NCI-H2196 treated with DMSO at 0.1 percent for 48 hours (cell line): Measurements from ENCODE around the gene DMBT1.

Experiments used
- DNase-seq: peaks from one replicate; lab custom pipeline; 2025; ENCODE audit not compliant: unreplicated experiment; lab: John Stamatoyannopoulos, UW

DMBT1 gene

DNA sequence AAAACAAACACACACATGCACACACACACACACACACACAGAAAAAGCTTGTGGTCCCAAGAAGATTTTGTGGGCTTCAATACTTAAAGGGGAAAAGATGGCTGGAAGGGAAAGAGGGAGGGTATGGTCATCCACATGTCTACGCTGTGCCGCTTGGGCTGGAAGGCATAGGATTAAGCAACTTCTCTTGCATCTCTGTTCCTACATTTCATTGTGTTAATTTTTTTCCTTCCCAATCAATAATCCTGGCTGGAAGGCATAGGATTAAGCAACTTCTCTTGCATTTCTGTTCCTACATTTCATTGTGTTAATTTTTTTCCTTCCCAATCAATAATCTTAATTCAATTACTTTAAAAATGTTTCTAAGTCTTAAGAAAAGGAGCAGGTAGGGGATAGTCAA is 108.5 kb downstream of the DMBT1 start:
- DNase-seq = no peak

DNA sequence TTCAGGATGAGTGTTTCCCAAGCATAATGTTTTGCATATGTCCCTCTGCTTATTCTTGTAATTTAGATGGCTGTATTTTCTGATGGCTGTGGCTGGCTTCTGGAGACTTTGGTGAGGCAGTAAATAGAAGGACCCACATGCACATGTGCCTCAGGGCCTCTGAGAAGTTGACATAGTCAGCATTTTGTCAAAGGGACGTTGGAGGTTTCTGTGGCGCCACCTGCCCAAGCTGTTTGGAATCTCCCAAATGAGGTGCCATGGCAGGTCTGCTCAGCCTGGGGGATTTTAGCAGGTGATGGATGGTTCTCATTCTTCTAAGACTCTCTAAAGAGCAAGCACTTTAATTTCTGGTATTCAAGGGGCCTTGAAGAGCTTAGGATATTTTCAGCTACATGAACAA is 109.3 kb downstream of the DMBT1 start:
- no peak for DNase-seq

DNA sequence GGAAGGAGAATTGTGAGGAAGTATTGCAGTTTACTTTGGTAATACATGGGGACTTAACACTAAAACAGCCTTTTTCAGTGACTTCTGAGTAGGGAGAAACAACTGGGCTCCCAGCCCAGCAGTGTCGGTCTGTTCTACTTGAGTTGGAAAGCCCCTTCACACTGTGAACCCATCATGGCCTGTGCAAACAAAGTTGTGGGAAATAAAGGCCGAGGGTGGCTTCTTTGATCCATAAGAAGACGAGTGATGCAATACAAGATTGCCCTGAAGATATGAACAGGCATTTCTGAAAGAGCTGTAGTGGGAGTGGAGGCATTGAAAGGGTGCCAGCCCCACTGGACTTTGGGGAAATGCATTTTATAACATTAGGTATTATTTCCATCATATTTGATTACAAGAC is 110.8 kb downstream of the DMBT1 start:
- no peak for DNase-seq

DNA sequence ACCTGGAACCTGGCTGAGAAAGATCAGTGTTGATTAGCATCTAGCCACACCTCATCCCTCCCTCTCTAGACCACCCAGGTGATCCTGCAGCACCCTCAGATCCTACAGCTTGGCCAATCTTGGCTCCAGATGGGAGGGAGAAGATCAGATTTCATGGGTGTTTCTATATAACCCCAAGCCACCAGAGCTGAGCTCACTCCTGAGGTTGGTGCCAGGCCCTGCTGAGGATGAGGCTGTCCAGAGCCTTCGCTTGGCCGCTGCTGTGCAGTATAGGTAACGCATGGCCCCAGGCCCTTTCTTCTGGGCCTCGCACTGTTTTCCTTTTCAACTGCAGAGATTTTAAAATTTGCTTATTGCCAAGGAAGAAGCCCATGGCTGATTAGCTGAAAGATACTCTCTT is 112.1 kb downstream of the DMBT1 start:
- no peak for DNase-seq

DNA sequence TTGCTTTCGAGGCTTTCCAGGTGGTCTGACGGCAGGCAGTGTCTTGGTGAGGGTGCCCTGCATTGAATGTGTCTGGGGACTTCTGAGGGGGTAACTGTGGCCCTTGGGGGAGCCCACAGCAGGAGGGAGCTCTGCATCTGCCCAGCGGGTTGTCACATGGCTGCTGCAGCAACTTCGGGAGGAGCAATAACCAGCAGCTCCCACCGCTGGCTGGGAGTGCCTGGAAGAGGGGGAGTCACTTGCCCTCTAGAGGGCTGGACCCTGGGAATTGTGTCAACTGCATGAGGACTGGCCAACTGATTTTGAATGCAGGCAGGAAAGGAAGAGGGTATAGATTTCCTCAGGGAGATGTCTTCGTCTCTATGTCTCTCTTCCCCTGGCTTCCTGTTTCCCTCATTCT is 112.7 kb downstream of the DMBT1 start:
- DNase-seq = no peak

DNA sequence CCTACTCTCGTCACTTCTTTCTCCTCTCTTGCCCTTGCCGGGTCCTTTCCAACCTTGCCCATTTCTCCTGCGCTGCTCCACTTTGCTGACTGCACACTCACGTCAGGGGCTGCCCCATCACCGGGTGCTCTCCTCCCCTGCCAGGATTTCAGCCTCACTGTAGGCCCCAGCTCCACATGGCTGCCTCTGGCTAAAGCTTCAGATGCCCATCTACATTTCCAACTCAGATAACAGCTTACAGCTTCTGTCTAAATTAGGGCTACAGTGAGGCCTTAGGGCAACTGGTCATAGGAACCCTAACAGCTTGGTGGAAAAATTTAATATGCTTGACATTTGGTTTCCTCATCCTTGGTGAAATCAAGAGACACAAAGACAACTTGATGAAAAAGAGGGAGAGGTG is 113.2 kb downstream of the DMBT1 start:
- DNase-seq = no peak

DNA sequence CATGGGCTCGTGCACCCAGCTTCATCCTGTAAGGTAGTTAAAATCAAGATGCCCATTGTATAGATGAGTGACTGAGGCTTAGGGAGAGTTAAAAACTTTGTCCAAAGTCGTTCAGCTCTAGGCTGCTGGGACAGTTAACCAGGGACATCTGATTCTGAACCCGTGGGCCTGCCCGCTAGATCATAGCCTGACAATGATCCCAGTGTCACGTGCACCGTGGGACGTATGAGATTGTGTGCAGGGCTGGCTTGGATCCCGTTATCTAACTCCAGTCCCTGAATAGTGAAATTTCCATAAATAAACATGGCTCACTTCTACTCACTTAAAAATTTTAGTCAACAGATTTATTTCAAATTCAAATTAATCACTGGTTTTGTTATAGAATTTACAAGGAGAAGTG is 114.2 kb downstream of the DMBT1 start:
- DNase-seq = no peak

DNA sequence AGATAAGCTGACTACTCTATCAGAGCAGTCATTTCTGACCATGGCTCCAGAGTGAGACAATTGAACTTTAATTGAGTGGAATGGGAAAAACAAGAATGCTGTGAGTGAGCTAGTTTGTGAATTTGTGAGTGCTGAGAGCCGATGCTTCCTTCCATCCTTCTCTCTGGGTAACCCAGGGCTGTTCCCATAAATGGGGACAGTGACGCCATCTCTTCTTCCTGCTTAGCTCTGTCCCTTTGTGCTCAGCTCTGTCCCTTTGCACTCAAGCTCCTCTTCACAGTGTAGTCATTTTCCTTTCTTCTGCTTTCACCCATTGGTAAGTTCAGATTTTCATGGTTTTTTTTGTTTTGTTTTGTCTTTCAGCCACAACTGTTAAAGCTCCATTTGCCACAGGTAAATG is 114.7 kb downstream of the DMBT1 start:
- no peak for DNase-seq

DNA sequence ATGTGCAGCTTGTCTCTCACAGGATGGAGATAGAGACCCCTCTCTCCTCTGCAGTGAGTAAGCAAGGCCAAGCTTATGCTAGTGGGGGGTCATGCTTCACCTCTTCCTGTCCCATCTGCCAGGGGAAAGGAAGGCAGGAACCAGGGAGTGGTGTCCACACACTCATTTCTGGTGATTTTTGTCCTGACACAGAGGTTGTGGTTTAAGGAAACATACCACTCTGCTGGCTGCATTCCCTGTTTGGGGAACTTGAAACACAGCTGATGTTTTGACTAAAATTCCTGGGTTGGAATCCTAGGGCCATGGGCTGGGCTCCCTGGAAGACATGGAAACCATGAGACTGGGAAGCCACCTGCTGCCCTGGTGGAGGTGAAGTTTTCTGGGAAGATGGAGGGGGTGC is 117.7 kb downstream of the DMBT1 start:
- DNase-seq = no peak

DNA sequence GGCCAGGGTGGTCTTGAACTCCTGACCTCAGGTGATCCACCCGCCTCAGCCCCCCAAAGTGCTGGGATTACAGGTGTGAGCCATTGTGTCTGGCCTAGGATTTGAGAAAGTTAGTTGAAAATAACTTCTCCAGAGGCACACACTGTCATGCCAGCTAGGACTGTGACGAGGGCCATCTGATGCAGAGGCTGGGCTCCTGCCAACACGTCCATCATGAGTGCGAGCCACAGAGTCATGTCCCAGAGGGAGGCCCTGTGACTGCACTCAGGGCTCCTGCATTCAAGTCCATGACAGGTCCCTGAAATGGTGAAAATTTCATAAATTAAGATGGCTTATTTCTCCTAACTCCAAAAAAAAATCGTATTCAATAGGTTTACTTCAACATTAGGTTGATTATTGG is 122.0 kb downstream of the DMBT1 start:
- DNase-seq = no peak

DNA sequence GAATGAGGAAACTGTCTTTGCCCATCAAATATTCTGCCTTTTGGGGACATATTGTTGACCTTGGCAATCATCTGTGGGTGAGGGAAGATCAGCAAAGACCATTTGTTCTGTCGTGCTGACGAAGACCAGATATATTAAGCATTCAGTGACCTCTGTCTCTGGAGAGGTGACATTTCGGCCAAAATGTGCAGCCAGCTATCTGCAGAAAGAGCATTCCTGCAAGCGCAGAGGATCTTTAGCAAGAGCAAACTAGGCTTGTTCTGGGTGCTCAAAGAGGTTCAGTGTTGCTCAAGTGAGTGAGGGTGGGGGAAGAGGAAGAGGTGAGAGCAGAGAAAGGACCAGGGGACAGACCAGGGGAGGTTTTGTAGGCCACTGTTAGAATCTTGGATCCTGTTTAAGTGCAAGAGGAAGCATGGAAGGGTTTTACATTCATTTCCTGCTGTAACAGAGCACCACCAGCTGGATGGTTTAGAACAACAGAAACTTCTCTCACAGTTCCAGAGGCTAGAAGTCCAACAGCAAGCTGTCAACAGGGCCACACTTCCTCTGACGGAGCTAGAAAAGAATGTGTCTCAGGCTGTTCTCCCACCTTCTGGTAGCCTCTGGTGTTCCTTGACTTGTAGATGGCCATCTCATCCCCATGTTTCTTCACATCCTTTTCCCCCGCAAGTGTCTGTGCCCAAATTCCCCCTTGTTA is 127.9 kb downstream of the DMBT1 start:
- DNase-seq = no peak

DNA sequence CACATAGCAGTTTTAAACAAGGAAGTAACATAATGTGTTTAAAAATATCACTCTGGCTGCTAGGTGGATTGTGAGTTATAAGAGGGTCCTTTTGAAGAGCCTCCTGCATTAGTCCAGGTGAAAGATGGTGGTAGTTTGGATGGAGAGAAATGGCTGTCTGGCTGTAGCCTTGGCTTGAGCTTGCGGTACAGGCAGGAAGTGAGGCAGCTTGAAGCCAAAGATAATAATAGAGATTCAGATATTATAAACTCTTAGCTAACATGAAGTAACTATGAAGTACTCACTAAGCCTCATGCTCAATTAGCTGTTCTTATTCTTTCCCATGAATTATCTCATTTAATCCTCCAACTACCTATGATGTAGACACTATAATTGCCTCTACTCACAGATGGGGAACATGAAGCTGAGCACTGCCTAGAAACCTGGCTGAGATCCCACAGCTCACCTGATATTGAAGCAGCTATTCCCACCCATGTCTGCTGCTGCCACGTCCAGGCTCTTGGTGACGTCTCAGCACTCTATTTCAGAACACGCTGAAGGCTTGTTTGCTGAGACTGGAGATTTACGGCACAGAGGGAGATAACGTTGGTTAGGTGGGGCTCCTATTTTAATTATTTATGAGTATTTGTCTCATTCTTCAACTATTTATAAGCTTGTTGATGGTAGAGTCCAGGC is 128.7 kb downstream of the DMBT1 start:
- no peak for DNase-seq

DNA sequence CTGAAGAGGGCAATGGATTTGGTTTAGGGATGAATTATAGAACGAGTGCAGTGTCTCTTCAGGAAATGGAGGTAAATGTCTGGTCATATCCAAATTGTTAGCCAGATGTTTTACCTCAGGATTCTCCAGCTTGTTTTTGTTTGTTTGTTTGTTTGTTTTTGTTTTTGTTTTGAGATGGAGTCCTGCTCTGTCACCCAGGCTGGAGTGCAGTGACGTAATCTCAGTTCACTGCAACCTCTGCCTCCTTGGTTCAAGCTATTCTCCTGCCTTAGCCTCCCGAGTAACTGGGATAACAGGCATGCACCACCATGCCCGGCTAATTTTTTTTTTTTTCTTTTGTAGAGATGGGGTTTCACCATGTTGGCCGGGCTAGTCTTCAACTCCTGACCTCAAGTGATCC is 132.2 kb downstream of the DMBT1 start:
- no peak for DNase-seq
